Natural killer cell (primary cell): ENCODE measurements around the gene PROKR1. TPM values are rescaled to one million over a fixed set of nuclear protein-coding genes. Genes with fewer than 3 reads are reported as not detected.

Experiments
- ATAC-seq, 3 donors: fragments of 150-1000 bp in 2 of 3; fragments of 200-7000 bp in 1 of 3; cut with Tn5 transposase; 1 replicate in 1 of 3; 2 replicates in 2 of 3; pipeline ENCODE4 v1.10.0; 2021; ENCODE audit warnings: mild to moderate bottlenecking in 2 of 3, moderate library complexity in 2 of 3
- DNase-seq, 2 donors: peaks; one replicate each; pipeline versions ENCODE4 v3.0.0 to v3.0.0-alpha.2; 2013 to 2021; ENCODE audit warnings: mixed read lengths in 1 of 2
- H3K27ac ChIP-seq: one replicate; pipeline ENCODE4 v1.5.1; 2013; ENCODE audit warnings: mild to moderate bottlenecking, low read length
- H3K27me3 ChIP-seq: one replicate; pipeline ENCODE4 v1.6.1; 2013; ENCODE audit warnings: low read length; ENCODE audit not compliant: control insufficient read depth, insufficient read depth
- H3K36me3 ChIP-seq: one replicate; pipeline ENCODE4 v1.6.1; 2013; ENCODE audit warnings: low read length; ENCODE audit not compliant: control insufficient read depth, insufficient read depth
- H3K4me1 ChIP-seq: one replicate; pipeline ENCODE4 v1.6.1; 2013; ENCODE audit warnings: low read length; ENCODE audit not compliant: control insufficient read depth, insufficient read depth
- H3K4me3 ChIP-seq: one replicate; pipeline ENCODE4 v1.5.1; 2013; ENCODE audit warnings: low read length
- H3K9me3 ChIP-seq: one replicate; pipeline ENCODE4 v1.6.1; 2013; ENCODE audit warnings: low read length; ENCODE audit not compliant: control insufficient read depth, insufficient read depth
- H3K27ac Mint-ChIP-seq, 2 donors: one replicate each; pipeline ENCODE4 v1.8.0; 2022; ENCODE audit warnings: mild to moderate bottlenecking in 2 of 2, mixed read lengths in 2 of 2, moderate library complexity in 1 of 2
- H3K27me3 Mint-ChIP-seq, 2 donors: one replicate each; pipeline ENCODE4 v1.8.0; 2022; ENCODE audit warnings: low read depth in 2 of 2, mixed read lengths in 2 of 2
- H3K36me3 Mint-ChIP-seq: one replicate; pipeline ENCODE4 v1.8.0; 2022; ENCODE audit warnings: mixed read lengths
- H3K4me1 Mint-ChIP-seq, 2 donors: one replicate each; pipeline ENCODE4 v1.8.0; 2022; ENCODE audit warnings: mixed read lengths in 2 of 2
- H3K4me3 Mint-ChIP-seq: one replicate; pipeline ENCODE4 v1.8.0; 2022; ENCODE audit warnings: mild to moderate bottlenecking, moderate library complexity, mixed read lengths
- H3K9me3 Mint-ChIP-seq, 2 donors: one replicate each; pipeline ENCODE4 v1.8.0; 2022; ENCODE audit warnings: mixed read lengths in 2 of 2
- CTCF ChIP-seq: fragments of 200-600 bp; IDR thresholded peaks from one replicate; pipeline ENCODE4 v1.8.0; 2022; ENCODE audit warnings: antibody characterized with exemption
- WGBS: methylation state at CpG from one replicate; pipeline ENCODE4 v1.1.7; 2013; ENCODE audit warnings: missing lambda C conversion rate; ENCODE audit not compliant: insufficient coverage; 5-methylcytosine and 5-hydroxymethylcytosine counted together
- intact Hi-C: fragments of 100-400 bp; cut with micrococcal nuclease; formaldehyde crosslinking; loops from one replicate; pipeline ENCODE4 v1.14.2; 2022
- total RNA-seq, 4 donors: library from RNA; stranded (reverse); fragments of 120-200 nt in 1 of 4; gene quantifications; one replicate each; pipeline versions ENCODE4 v1.2.3 to v1.2.4, GENCODE V29; 2013 to 2022

Gene PROKR1
- total RNA-seq, 3 donors from 2014 or later (not counting 1 experiment from before 2014, with no cell fraction given): not detected

- peaks cover 23% of the 10 kb centered on the region for H3K36me3 Mint-ChIP-seq
- intact Hi-C loops: no loop called here
- ATAC-seq (no peak), DNase-seq (no peak)
- no peaks in the 10 kb centered on the region for H3K27me3 ChIP-seq
- no peak for TF ChIP-seq CTCF
- no peak overlapping the region for H3K4me3 ChIP-seq
- peaks cover 16 to 48% of the 10 kb centered on the region in 2 donors for H3K27me3 Mint-ChIP-seq
- no peaks in the 10 kb centered on the region for H3K9me3 Mint-ChIP-seq
- WGBS: 71% methylated on average over 7 of the region's 7 CpGs
- H3K27ac Mint-ChIP-seq: no peak overlapping the region
- no peak overlapping the region for H3K27ac ChIP-seq
- H3K9me3 ChIP-seq: no peaks in the 10 kb centered on the region
- no peak overlapping the region for H3K4me3 Mint-ChIP-seq
- H3K4me1 ChIP-seq: no peaks in the 10 kb centered on the region
- H3K4me1 Mint-ChIP-seq: no peaks in the 10 kb centered on the region
- no peaks in the 10 kb centered on the region for H3K36me3 ChIP-seq
Measured at GRCh38 chr2:68663371-68664156, 20.2 kb downstream of the PROKR1 start.

GRCh38 chr2:68667371-68667770 lies 24.0 kb downstream of the PROKR1 start:
- no peak for DNase-seq

GRCh38 chr2:68669651-68670050 lies 26.3 kb downstream of the PROKR1 start:
- Mint-ChIP-seq H3K36me3 (peaks cover 23% of the 10 kb centered on the region), H3K27ac (no peak overlapping the region), H3K27me3 (peaks cover 19 to 49% of the 10 kb centered on the region in 2 donors), H3K4me1 (no peaks in the 10 kb centered on the region), H3K9me3 (peaks cover 0 to 2% of the 10 kb centered on the region in 2 donors), H3K4me3 (no peak overlapping the region)
- ATAC-seq (no peak), DNase-seq (no peak)
- no peaks in the 10 kb centered on the region for H3K9me3 ChIP-seq
- H3K27ac ChIP-seq: no peak overlapping the region
- no peak overlapping the region for H3K4me3 ChIP-seq
- intact Hi-C loops: no loop called here
- TF ChIP-seq CTCF: no peak
- H3K36me3 ChIP-seq: no peaks in the 10 kb centered on the region
- H3K4me1 ChIP-seq: no peaks in the 10 kb centered on the region
- WGBS: 14% methylated on average over 1 of the region's 3 CpGs
- no peaks in the 10 kb centered on the region for H3K27me3 ChIP-seq

More at GRCh38 chr2:68667371-68667770, 24.0 kb downstream of the PROKR1 start:
- H3K27me3 ChIP-seq: no peaks in the 10 kb centered on the region
- H3K27ac ChIP-seq: no peak overlapping the region
- intact Hi-C loops: no loop called here
- H3K9me3 Mint-ChIP-seq: peaks cover 0 to 2% of the 10 kb centered on the region in 2 donors
- no peaks in the 10 kb centered on the region for H3K4me1 ChIP-seq
- H3K4me3 Mint-ChIP-seq: no peak overlapping the region
- peaks cover 23% of the 10 kb centered on the region for H3K36me3 Mint-ChIP-seq
- no peaks in the 10 kb centered on the region for H3K4me1 Mint-ChIP-seq
- 100% methylated on average over 2 of the region's 2 CpGs for WGBS
- no peak overlapping the region for H3K4me3 ChIP-seq
- no peak for TF ChIP-seq CTCF
- H3K9me3 ChIP-seq: no peaks in the 10 kb centered on the region
- H3K27ac Mint-ChIP-seq: no peak overlapping the region
- peaks cover 28 to 59% of the 10 kb centered on the region in 2 donors for H3K27me3 Mint-ChIP-seq
- ATAC-seq: no peak
- no peaks in the 10 kb centered on the region for H3K36me3 ChIP-seq
